IMR-90 (cell line): Measurements from ENCODE around the gene SEC14L1. TPM values are rescaled to one million over a fixed set of nuclear protein-coding genes. Genes with fewer than 3 reads are reported as not detected.

Experiments used
- ATAC-seq: fragments of 200-7000 bp; cut with Tn5 transposase; 2 replicates; pipeline ENCODE4 v1.9.1; 2020; ENCODE audit warnings: low read depth, mild to moderate bottlenecking, moderate library complexity
- BruUV-seq: library from RNA; stranded (reverse); fragments of 400-500 nt; replicated peaks from 2 replicates; lab custom pipeline; 2021; lab: Mats Ljungman, UMichigan
- CTCF ChIA-PET: fragments of 300-600 bp; formaldehyde crosslinking; extraction: SDS; loops from one replicate; lab custom pipeline; 2021; ENCODE audit warnings: antibody characterized with exemption; lab: Yijun Ruan, JAX
- POLR2A ChIA-PET: fragments of 300-600 bp; sonication (Branson Sonifier 250); formaldehyde crosslinking; loops from one replicate; lab custom pipeline; 2022; ENCODE audit warnings: antibody characterized with exemption; ENCODE audit not compliant: unreplicated experiment; lab: Charles Lee
- DNase-seq: peaks from one replicate; pipeline ENCODE4 v3.0.0; 2013
- H2AFZ ChIP-seq: replicated peaks from 2 replicates; pipeline ENCODE3; 2013; ENCODE audit warnings: low read length, mild to moderate bottlenecking; ENCODE audit not compliant: poor library complexity
- H2AK5ac ChIP-seq: 2 replicates; pipeline ENCODE4 v1.6.1; 2013; ENCODE audit warnings: low read depth, low read length, inconsistent platforms
- H2AK9ac ChIP-seq: replicated peaks from 2 replicates; pipeline ENCODE3; 2013; ENCODE audit warnings: mild to moderate bottlenecking, low read depth, low read length, moderate library complexity; ENCODE audit not compliant: poor library complexity
- H2BK120ac ChIP-seq: 2 replicates; pipeline ENCODE4 v1.6.1; 2013; ENCODE audit warnings: low read depth, low read length, inconsistent platforms
- H2BK15ac ChIP-seq: 3 replicates; pipeline ENCODE4 v1.6.1; 2013; ENCODE audit warnings: low read depth, low read length, inconsistent platforms
- H2BK20ac ChIP-seq: 2 replicates; pipeline ENCODE4 v1.6.1; 2013; ENCODE audit warnings: low read depth, mild to moderate bottlenecking, inconsistent platforms, low read length, moderate library complexity
- H2BK5ac ChIP-seq: 2 replicates; pipeline ENCODE4 v1.6.1; 2013; ENCODE audit warnings: mild to moderate bottlenecking, low read depth, low read length, inconsistent platforms; ENCODE audit not compliant: poor library complexity, severe bottlenecking
- H3K14ac ChIP-seq: replicated peaks from 2 replicates; pipeline ENCODE4 v1.6.1; 2013; ENCODE audit warnings: low read depth, low read length, inconsistent platforms
- H3K18ac ChIP-seq: 2 replicates; pipeline ENCODE4 v1.6.1; 2013; ENCODE audit warnings: low read depth, low read length, control low read depth
- H3K23ac ChIP-seq: 2 replicates; pipeline ENCODE4 v1.6.1; 2013; ENCODE audit warnings: low read depth, low read length, inconsistent platforms
- H3K27ac ChIP-seq: 2 replicates; pipeline ENCODE4 v1.5.1; 2013; ENCODE audit warnings: mild to moderate bottlenecking, control low read depth, low read length; ENCODE audit not compliant: insufficient read depth
- H3K27me3 ChIP-seq: 2 replicates; pipeline ENCODE4 v1.6.1; 2013; ENCODE audit warnings: low read length; ENCODE audit not compliant: control insufficient read depth, insufficient read depth
- H3K36me3 ChIP-seq: 2 replicates; pipeline ENCODE4 v1.6.1; 2013; ENCODE audit warnings: low read length, mixed read lengths; ENCODE audit not compliant: control insufficient read depth, insufficient read depth
- H3K4ac ChIP-seq: 2 replicates; pipeline ENCODE4 v1.6.1; 2013; ENCODE audit warnings: low read depth, low read length, inconsistent platforms
- H3K4me1 ChIP-seq: 2 replicates; pipeline ENCODE4 v1.6.1; 2013; ENCODE audit warnings: low read length, mixed read lengths; ENCODE audit not compliant: control insufficient read depth, insufficient read depth
- H3K4me2 ChIP-seq: 2 replicates; pipeline ENCODE4 v1.6.1; 2013; ENCODE audit warnings: low read depth, mild to moderate bottlenecking, control low read depth, low read length, moderate library complexity
- H3K4me3 ChIP-seq: 2 replicates; pipeline ENCODE4 v1.5.1; 2013; ENCODE audit warnings: low read depth, mild to moderate bottlenecking, control low read depth, low read length, moderate library complexity; ENCODE audit not compliant: insufficient read depth
- H3K56ac ChIP-seq: 2 replicates; pipeline ENCODE4 v1.6.1; 2013; ENCODE audit warnings: low read length, inconsistent platforms; ENCODE audit not compliant: insufficient read depth; ENCODE audit errors: extremely low read depth
- H3K79me1 ChIP-seq, 2 experiments: 2 replicates each; pipeline ENCODE4 v1.6.1; 2013; ENCODE audit warnings: low read length in 2 of 2, inconsistent platforms in 1 of 2, low read depth in 1 of 2
- H3K9ac ChIP-seq: 2 replicates; pipeline ENCODE4 v1.6.1; 2013; ENCODE audit warnings: low read depth, low read length, control low read depth
- H3K9me1 ChIP-seq: 2 replicates; pipeline ENCODE4 v1.6.1; 2013; ENCODE audit warnings: low read length, inconsistent platforms; ENCODE audit not compliant: insufficient read depth
- H3K9me3 ChIP-seq: 2 replicates; pipeline ENCODE4 v1.6.1; 2013; ENCODE audit warnings: low read length; ENCODE audit not compliant: control insufficient read depth, insufficient read depth
- H4K20me1 ChIP-seq: 2 replicates; pipeline ENCODE4 v1.6.1; 2013; ENCODE audit warnings: low read length, inconsistent platforms; ENCODE audit not compliant: insufficient read depth
- H4K5ac ChIP-seq: 2 replicates; pipeline ENCODE4 v1.6.1; 2013; ENCODE audit warnings: mild to moderate bottlenecking, low read depth, low read length, control low read depth
- H4K8ac ChIP-seq, 2 experiments: 2 replicates each; pipeline ENCODE4 v1.6.1; 2013; ENCODE audit warnings: low read depth in 2 of 2, low read length in 2 of 2, control low read depth in 1 of 2, inconsistent platforms in 1 of 2
- H4K91ac ChIP-seq: 2 replicates; pipeline ENCODE4 v1.6.1; 2013; ENCODE audit warnings: low read depth, low read length, inconsistent platforms; ENCODE audit not compliant: insufficient read depth
- BHLHE40 ChIP-seq: fragments of 150-350 bp; IDR thresholded peaks from 2 replicates; pipeline ENCODE4 v1.6.1; 2016; ENCODE audit warnings: mild to moderate bottlenecking, low read depth, low read length
- CEBPB ChIP-seq: IDR thresholded peaks from 2 replicates; pipeline ENCODE4 v1.6.1; 2012; ENCODE audit warnings: low read depth, low read length, improper control_type of control experiment
- NFE2L2 ChIP-seq: fragments of 150-350 bp; IDR thresholded peaks from 2 replicates; pipeline ENCODE4 v1.6.1; 2016; ENCODE audit warnings: low read depth, mild to moderate bottlenecking, low read length
- POLR2A ChIP-seq: IDR thresholded peaks from 2 replicates; pipeline ENCODE4 v1.6.1; 2012; ENCODE audit warnings: mild to moderate bottlenecking, low read depth, low read length
- SMC3 ChIP-seq: fragments of 150-350 bp; IDR thresholded peaks from 2 replicates; pipeline ENCODE4 v1.6.1; 2016; ENCODE audit warnings: low read depth, mild to moderate bottlenecking, antibody characterized with exemption, low read length, moderate library complexity
- WGBS, 2 experiments: methylation state at CpG; one replicate each; pipeline versions ENCODE4 v1.1.5 to v1.1.7; 2013; ENCODE audit warnings: missing lambda C conversion rate in 2 of 2; ENCODE audit not compliant: insufficient read length in 1 of 2; ENCODE audit errors: extremely low coverage in 2 of 2; 5-methylcytosine and 5-hydroxymethylcytosine counted together
- dilution Hi-C: fragments of 300-500 bp; cut with HindIII; formaldehyde crosslinking; loops from one replicate; pipeline ENCODE4 v1.14.3; 2018; ENCODE audit warnings: low sequenced_read_pairs; ENCODE audit not compliant: unreplicated experiment
- in situ Hi-C: fragments of 300-500 bp; cut with MboI; formaldehyde crosslinking; loops from 3 replicates; pipeline ENCODE4 v1.14.3; 2019; ENCODE audit warnings: low sequenced_read_pairs, inconsistent platforms, mixed read lengths
- intact Hi-C: fragments of 100-400 bp; cut with micrococcal nuclease; formaldehyde crosslinking; loops from 2 replicates; pipeline ENCODE4 v1.10.0; 2022
- polyA plus RNA-seq, 3 experiments: library from polyadenylated mRNA; depleted of rRNA; stranded (reverse); fragments of >200 nt; gene quantifications; 2 replicates each; pipeline ENCODE4 v1.2.3, GENCODE V29; 2012; ENCODE audit warnings: low replicate concordance in 1 of 3
- total RNA-seq: library from RNA; depleted of rRNA; stranded (reverse); fragments of >200 nt; gene quantifications from 2 replicates; pipeline ENCODE4 v1.2.3, GENCODE V29; 2012

Gene SEC14L1
- total and polyA plus RNA-seq, 2 of the 4 experiments (the other 2 are of a cell fraction), result 24.9 to 35.8 TPM

- in situ Hi-C loops, result no loop called here
- Histone ChIP-seq H3K9ac (no peak overlapping the region), H4K8ac (peak overlapping the region; percentile 17 to 77; a peak in 2 of 4 replicates), H2BK15ac (peak overlapping the region; percentile 32; the same call in 2 of the 3 replicates), H3K4me1 (peaks cover 26% of the 10 kb centered on the region), H3K4me2 (peak overlapping the region; percentile 63), H2BK5ac (peak overlapping the region; percentile 84), H3K14ac (peak overlapping the region; percentile 93), H3K27ac (peak overlapping the region; percentile 58), H4K5ac (peak overlapping the region; percentile 82), H2BK120ac (peak overlapping the region; percentile 88), H3K27me3 (no peaks in the 10 kb centered on the region), H3K9me1 (peaks cover 32% of the 10 kb centered on the region), H3K9me3 (no peaks in the 10 kb centered on the region), H4K91ac (peak overlapping the region; percentile 87), H2AK9ac (peak overlapping the region; percentile 48), H3K36me3 (no peaks in the 10 kb centered on the region), H2AK5ac (peak overlapping the region; percentile 90), H3K4me3 (no peak overlapping the region), H3K79me1 (peaks cover 0 to 16% of the 10 kb centered on the region in 2 experiments; a peak in 3 of 4 replicates), H2AFZ (peak overlapping the region; percentile 67), H4K20me1 (no peaks in the 10 kb centered on the region), H3K18ac (peak overlapping the region; percentile 83), H2BK20ac (peak overlapping the region; percentile 86), H3K23ac (peak overlapping the region; percentile 30; the same call in 1 of the 2 replicates), H3K4ac (peak overlapping the region; percentile 98), H3K56ac (peak overlapping the region; percentile 39)
- dilution Hi-C loops, result no loop called here
- CTCF ChIA-PET, result no interaction called here
- DNase-seq (peak; percentile 68), ATAC-seq (peak; percentile 7; the same call in 1 of the 2 replicates)
- POLR2A ChIA-PET, result no interaction called here
- intact Hi-C loops, result loop anchor here (2.0 kb wide), 1 partner anchor 28 kb away; no protein-coding TSS in a partner anchor
- no TSS peak for BruUV-seq
- WGBS, 2 experiments, result 7% methylated on average over 3 of the region's 15 CpGs; no CpG with 5 or more reads in 1 of the 2 experiments
- peak; percentile 37; the same call in 1 of the 2 replicates for TF ChIP-seq BHLHE40
- TF ChIP-seq CEBPB, result no peak
- no peak for TF ChIP-seq SMC3
- no peak for TF ChIP-seq POLR2A
- TF ChIP-seq NFE2L2, result peak; percentile 49; the same call in 1 of the 2 replicates
These were observed 16.4 kb upstream of the SEC14L1 start for GRCh38 chr17:77124192-77124889.
